Naive B cell (primary cell): Measurements from ENCODE around the gene XRCC5. TPM values are rescaled to one million over a fixed set of nuclear protein-coding genes. Genes with fewer than 3 reads are reported as not detected.
"Not testable (repeated sequence)": the region's sequence is repeated elsewhere in the genome, so short reads cannot be mapped to it uniquely, and the experiment has no call there.

Source experiments
- ATAC-seq, 2 donors: fragments of 150-1000 bp; cut with Tn5 transposase; 2 replicates each; pipeline ENCODE4 v1.10.0; 2021; ENCODE audit warnings: low read depth in 2 of 2, mild to moderate bottlenecking in 2 of 2, moderate library complexity in 2 of 2
- DNase-seq: peaks from one replicate; pipeline ENCODE4 v3.0.0; 2022
- H3K27ac Mint-ChIP-seq, 6 donors: one replicate each; pipeline ENCODE4 v1.8.0; 2020 to 2022; ENCODE audit warnings: mild to moderate bottlenecking in 6 of 6, mixed read lengths in 6 of 6, moderate library complexity in 5 of 6, inconsistent platforms in 2 of 6
- H3K27me3 Mint-ChIP-seq, 3 donors: one replicate each; pipeline ENCODE4 v1.8.0; 2021 to 2022; ENCODE audit warnings: mixed read lengths in 3 of 3, mild to moderate bottlenecking in 1 of 3
- H3K36me3 Mint-ChIP-seq, 2 donors: one replicate each; pipeline ENCODE4 v1.8.0; 2020 to 2022; ENCODE audit warnings: mixed read lengths in 2 of 2, inconsistent platforms in 1 of 2, mild to moderate bottlenecking in 1 of 2
- H3K4me1 Mint-ChIP-seq, 3 donors: one replicate each; pipeline ENCODE4 v1.8.0; 2020 to 2022; ENCODE audit warnings: mixed read lengths in 3 of 3, inconsistent platforms in 1 of 3, mild to moderate bottlenecking in 1 of 3, moderate library complexity in 1 of 3
- H3K4me3 Mint-ChIP-seq, 8 donors: one replicate each; pipeline ENCODE4 v1.8.0; 2020 to 2022; ENCODE audit warnings: mild to moderate bottlenecking in 8 of 8, mixed read lengths in 8 of 8, moderate library complexity in 8 of 8, inconsistent platforms in 2 of 8
- H3K9me3 Mint-ChIP-seq, 7 donors: one replicate each; pipeline ENCODE4 v1.8.0; 2020 to 2022; ENCODE audit warnings: mixed read lengths in 7 of 7, mild to moderate bottlenecking in 5 of 7, inconsistent platforms in 2 of 7, moderate library complexity in 1 of 7
- polyA plus RNA-seq, 6 donors: library from polyadenylated mRNA; unstranded; fragments of 300-500 nt; fragmentation: Illumina TruSeq; gene quantifications; one replicate each; pipeline ENCODE4 v1.2.3, GENCODE V29; 2021; ENCODE audit warnings: low read depth in 6 of 6

XRCC5 gene
- polyA plus RNA-seq, 6 donors from 2014 or later, result 245 to 322 (median 271) TPM

- Mint-ChIP-seq H3K4me1 (peaks cover 0 to 5% (median 4%) of the 10 kb centered on the region in 3 donors), H3K9me3 (no peaks in the 10 kb centered on the region), H3K36me3 (peaks cover 47 to 50% of the 10 kb centered on the region in 2 donors), H3K27me3 (no peaks in the 10 kb centered on the region), H3K27ac (peak overlapping the region in 4 of 6 donors; percentile 1 to 79 (median 70)), H3K4me3 (no peak overlapping the region)
- ATAC-seq (no peak), DNase-seq (no peak)
Measured at GRCh38 chr2:216134958-216135541, 25.9 kb downstream of the XRCC5 start.

GRCh38 chr2:216139884-216140283, 30.7 kb downstream of the XRCC5 start:
- peak; percentile 18 for DNase-seq
- Mint-ChIP-seq H3K36me3 (peaks cover 18 to 20% of the 10 kb centered on the region in 2 donors), H3K9me3 (no peaks in the 10 kb centered on the region), H3K4me1 (peaks cover 0 to 5% (median 0%) of the 10 kb centered on the region in 3 donors), H3K27ac (peak overlapping the region in 2 of 6 donors; percentile 19 to 30), H3K27me3 (no peaks in the 10 kb centered on the region), H3K4me3 (no peak overlapping the region)
- peak; percentile 51 to 61 for ATAC-seq

- not testable (repeated sequence) for H3K4me3 Mint-ChIP-seq, H3K9me3 Mint-ChIP-seq, H3K4me1 Mint-ChIP-seq, ATAC-seq, DNase-seq, H3K27me3 Mint-ChIP-seq
- Mint-ChIP-seq H3K27ac (peak overlapping the region in 1 of 6 donors; percentile 29), H3K36me3 (peaks cover 4 to 12% of the 10 kb centered on the region in 2 donors)
Measured at GRCh38 chr2:216141516-216141915, 32.4 kb downstream of the XRCC5 start.

- no peaks in the 10 kb centered on the region for H3K27me3 Mint-ChIP-seq
- H3K36me3 Mint-ChIP-seq, result peaks cover 10 to 12% of the 10 kb centered on the region in 2 donors
- H3K4me3 Mint-ChIP-seq, result no peak overlapping the region
- no peak overlapping the region for H3K27ac Mint-ChIP-seq
- ATAC-seq (no peak), DNase-seq (no peak)
- no peaks in the 10 kb centered on the region for H3K9me3 Mint-ChIP-seq
- peaks cover 0 to 7% (median 5%) of the 10 kb centered on the region in 3 donors for H3K4me1 Mint-ChIP-seq
Measured at GRCh38 chr2:216142540-216142939, 33.4 kb downstream of the XRCC5 start.

- Mint-ChIP-seq H3K9me3 (no peaks in the 10 kb centered on the region), H3K27ac (no peak overlapping the region), H3K4me3 (no peak overlapping the region), H3K27me3 (no peaks in the 10 kb centered on the region), H3K4me1 (peaks cover 0 to 7% (median 5%) of the 10 kb centered on the region in 3 donors), H3K36me3 (peaks cover 12% of the 10 kb centered on the region in 2 donors)
- ATAC-seq (no peak), DNase-seq (no peak)
Measured at GRCh38 chr2:216144372-216144771, 35.2 kb downstream of the XRCC5 start.

GRCh38 chr2:216144857-216145256, 35.7 kb downstream of the XRCC5 start:
- no peak overlapping the region for H3K27ac Mint-ChIP-seq
- no peak overlapping the region for H3K4me3 Mint-ChIP-seq
- H3K4me1 Mint-ChIP-seq, result peaks cover 0 to 7% (median 5%) of the 10 kb centered on the region in 3 donors
- no peaks in the 10 kb centered on the region for H3K9me3 Mint-ChIP-seq
- ATAC-seq (no peak), DNase-seq (no peak)
- H3K36me3 Mint-ChIP-seq, result peaks cover 17% of the 10 kb centered on the region in 2 donors
- H3K27me3 Mint-ChIP-seq, result no peaks in the 10 kb centered on the region

GRCh38 chr2:216146573-216146972, 37.4 kb downstream of the XRCC5 start:
- Mint-ChIP-seq H3K36me3 (peaks cover 24 to 26% of the 10 kb centered on the region in 2 donors), H3K4me3 (no peak overlapping the region), H3K27me3 (no peaks in the 10 kb centered on the region), H3K9me3 (no peaks in the 10 kb centered on the region), H3K27ac (peak overlapping the region in 4 of 6 donors; percentile 60 to 79 (median 68)), H3K4me1 (peaks cover 0 to 8% (median 5%) of the 10 kb centered on the region in 3 donors)
- no peak for ATAC-seq
- DNase-seq, result no peak

- ATAC-seq (no peak), DNase-seq (no peak)
- no peaks in the 10 kb centered on the region for H3K9me3 Mint-ChIP-seq
- H3K27ac Mint-ChIP-seq, result peak overlapping the region in 4 of 6 donors; percentile 20 to 79 (median 75)
- peaks cover 28% of the 10 kb centered on the region in 2 donors for H3K36me3 Mint-ChIP-seq
- H3K4me3 Mint-ChIP-seq, result no peak overlapping the region
- H3K27me3 Mint-ChIP-seq, result no peaks in the 10 kb centered on the region
- H3K4me1 Mint-ChIP-seq, result peaks cover 0 to 11% (median 5%) of the 10 kb centered on the region in 3 donors
Measured at GRCh38 chr2:216147172-216148131, 38.3 kb downstream of the XRCC5 start.

GRCh38 chr2:216148983-216149382, 39.8 kb downstream of the XRCC5 start:
- DNase-seq, result no peak
- peaks cover 0 to 11% (median 5%) of the 10 kb centered on the region in 3 donors for H3K4me1 Mint-ChIP-seq

GRCh38 chr2:216149741-216150140, 40.6 kb downstream of the XRCC5 start:
- Mint-ChIP-seq H3K27ac (peak overlapping the region in 3 of 6 donors; percentile 11 to 23 (median 13)), H3K4me3 (no peak overlapping the region), H3K4me1 (peaks cover 0 to 11% (median 5%) of the 10 kb centered on the region in 3 donors), H3K9me3 (no peaks in the 10 kb centered on the region), H3K27me3 (no peaks in the 10 kb centered on the region), H3K36me3 (peaks cover 34 to 44% of the 10 kb centered on the region in 2 donors)
- no peak for DNase-seq
- no peak for ATAC-seq

More at GRCh38 chr2:216148983-216149382, 39.8 kb downstream of the XRCC5 start:
- ATAC-seq, result no peak
- H3K27me3 Mint-ChIP-seq, result no peaks in the 10 kb centered on the region
- H3K27ac Mint-ChIP-seq, result peak overlapping the region in 3 of 6 donors; percentile 11 to 71 (median 22)
- H3K9me3 Mint-ChIP-seq, result no peaks in the 10 kb centered on the region
- H3K4me3 Mint-ChIP-seq, result no peak overlapping the region
- peaks cover 34 to 42% of the 10 kb centered on the region in 2 donors for H3K36me3 Mint-ChIP-seq

- H3K27ac Mint-ChIP-seq, result peak overlapping the region in 4 of 6 donors; percentile 32 to 47 (median 42)
- ATAC-seq, result no peak
- H3K36me3 Mint-ChIP-seq, result peaks cover 42 to 44% of the 10 kb centered on the region in 2 donors
- no peaks in the 10 kb centered on the region for H3K27me3 Mint-ChIP-seq
- no peaks in the 10 kb centered on the region for H3K9me3 Mint-ChIP-seq
- H3K4me3 Mint-ChIP-seq, result no peak overlapping the region
- peaks cover 0 to 11% (median 5%) of the 10 kb centered on the region in 3 donors for H3K4me1 Mint-ChIP-seq
- DNase-seq, result no peak
Measured at GRCh38 chr2:216151313-216152025, 42.3 kb downstream of the XRCC5 start.

- H3K4me3 Mint-ChIP-seq, result no peak overlapping the region
- no peaks in the 10 kb centered on the region for H3K27me3 Mint-ChIP-seq
- H3K27ac Mint-ChIP-seq, result no peak overlapping the region
- DNase-seq (no peak), ATAC-seq (no peak)
- H3K4me1 Mint-ChIP-seq, result peaks cover 0 to 12% (median 4%) of the 10 kb centered on the region in 3 donors
- no peaks in the 10 kb centered on the region for H3K9me3 Mint-ChIP-seq
- H3K36me3 Mint-ChIP-seq, result peaks cover 32 to 33% of the 10 kb centered on the region in 2 donors
Measured at GRCh38 chr2:216155954-216156353, 46.8 kb downstream of the XRCC5 start.

- ATAC-seq, result no peak
- H3K27me3 Mint-ChIP-seq, result no peaks in the 10 kb centered on the region
Measured at GRCh38 chr2:216156822-216157221, 47.7 kb downstream of the XRCC5 start.

More at GRCh38 chr2:216156822-216157221, 47.7 kb downstream of the XRCC5 start:
- no peak overlapping the region for H3K4me3 Mint-ChIP-seq
- H3K4me1 Mint-ChIP-seq, result peaks cover 0 to 12% (median under 1%) of the 10 kb centered on the region in 3 donors
- H3K27ac Mint-ChIP-seq, result peak overlapping the region in 2 of 6 donors; percentile 30 to 36
- no peaks in the 10 kb centered on the region for H3K9me3 Mint-ChIP-seq
- H3K36me3 Mint-ChIP-seq, result peaks cover 26 to 28% of the 10 kb centered on the region in 2 donors
- no peak for DNase-seq
